Measurements from ENCODE around the gene HSPA12A. TPM values are rescaled to one million over a fixed set of nuclear protein-coding genes. Genes with fewer than 3 reads are reported as not detected.

The HSPA12A gene
- polyA plus RNA-seq, 1 experiment, result 20.5 TPM

- CTCF ChIA-PET, result no interaction called here
- TF ChIP-seq CTCF (IDR thresholded peaks at IDR 0.05; ENCODE audit: low read depth, low read length), result no peak
- Histone ChIP-seq H3K9me3 (ENCODE audit: control insufficient read depth, insufficient read depth, low read length) (no peaks in the 10 kb centered on the region), H3K4me3 (ENCODE audit: low read depth, low read length) (no peak overlapping the region), H3K27ac (ENCODE audit: low read depth, low read length) (no peak overlapping the region), H3K27me3 (ENCODE audit: control insufficient read depth, insufficient read depth, low read length) (peaks cover 2% of the 10 kb centered on the region)
- POLR2A ChIA-PET, result no interaction called here
- no peak for DNase-seq (ENCODE audit: low read depth, low spot score)
Measured at GRCh38 chr10:116648903-116649302, 93.5 kb downstream of the HSPA12A start.

- CTCF ChIA-PET, result no interaction called here
- POLR2A ChIA-PET, result no interaction called here
- H3K27me3 ChIP-seq (ENCODE audit: control insufficient read depth, insufficient read depth, low read length), result peaks cover 2% of the 10 kb centered on the region
- no peak for TF ChIP-seq CTCF (IDR thresholded peaks at IDR 0.05; ENCODE audit: low read depth, low read length)
- no peak overlapping the region for H3K4me3 ChIP-seq (ENCODE audit: low read depth, low read length)
- H3K27ac ChIP-seq (ENCODE audit: low read depth, low read length), result no peak overlapping the region
- no peak for DNase-seq (ENCODE audit: low read depth, low spot score)
- no peaks in the 10 kb centered on the region for H3K9me3 ChIP-seq (ENCODE audit: control insufficient read depth, insufficient read depth, low read length)
Measured at GRCh38 chr10:116646502-116646901, 95.9 kb downstream of the HSPA12A start.

DNA sequence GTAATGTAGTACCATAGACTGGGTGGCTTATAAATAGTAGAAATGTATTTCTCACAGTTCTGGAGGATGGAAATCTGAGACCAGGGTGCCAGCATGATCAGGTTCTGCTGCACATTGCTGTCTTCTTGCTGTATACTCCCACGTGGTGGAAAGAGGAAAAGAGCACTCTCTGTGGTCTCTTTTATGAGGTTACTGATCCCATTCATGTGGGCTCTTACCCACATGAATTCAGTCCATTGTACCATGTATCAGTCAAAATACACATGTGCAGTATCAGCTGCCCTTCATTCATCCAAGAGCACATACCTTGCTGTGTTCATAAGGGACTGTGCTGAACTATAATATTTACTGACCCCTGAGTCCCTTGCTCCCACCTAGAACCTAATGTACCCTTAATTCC, 104.5 kb downstream of the HSPA12A start:
- H3K9me3 ChIP-seq (ENCODE audit: control insufficient read depth, insufficient read depth, low read length), result no peaks in the 10 kb centered on the region
- POLR2A ChIA-PET, result no interaction called here
- H3K27ac ChIP-seq (ENCODE audit: low read depth, low read length), result no peak overlapping the region
- H3K27me3 ChIP-seq (ENCODE audit: control insufficient read depth, insufficient read depth, low read length), result no peaks in the 10 kb centered on the region
- no peak overlapping the region for H3K4me3 ChIP-seq (ENCODE audit: low read depth, low read length)
- TF ChIP-seq CTCF (IDR thresholded peaks at IDR 0.05; ENCODE audit: low read depth, low read length), result no peak
- DNase-seq (ENCODE audit: low read depth, low spot score), result no peak
- CTCF ChIA-PET, result no interaction called here

DNA sequence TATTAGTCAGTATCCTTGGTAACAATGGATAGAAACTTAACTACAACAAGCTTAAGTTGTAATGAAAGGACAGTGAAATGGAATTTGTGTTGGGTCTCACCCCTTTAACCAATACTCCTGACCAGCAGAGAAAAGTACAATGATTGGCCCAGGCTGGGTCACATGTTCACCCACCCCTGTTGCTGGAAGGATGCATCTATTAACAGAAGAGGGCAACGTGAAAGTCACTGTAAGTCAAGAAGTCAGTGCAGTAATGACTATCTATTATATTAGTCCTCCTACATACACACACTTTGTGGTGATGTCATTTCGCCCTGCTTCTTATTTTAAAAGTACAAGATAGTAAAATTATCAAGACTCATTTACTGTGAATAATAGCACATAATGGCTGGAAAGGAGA, 105.4 kb downstream of the HSPA12A start:
- no peaks in the 10 kb centered on the region for H3K27me3 ChIP-seq (ENCODE audit: control insufficient read depth, insufficient read depth, low read length)
- CTCF ChIA-PET, result no interaction called here
- H3K9me3 ChIP-seq (ENCODE audit: control insufficient read depth, insufficient read depth, low read length), result no peaks in the 10 kb centered on the region
- no peak overlapping the region for H3K4me3 ChIP-seq (ENCODE audit: low read depth, low read length)
- DNase-seq (ENCODE audit: low read depth, low spot score), result no peak
- TF ChIP-seq CTCF (IDR thresholded peaks at IDR 0.05; ENCODE audit: low read depth, low read length), result no peak
- no peak overlapping the region for H3K27ac ChIP-seq (ENCODE audit: low read depth, low read length)
- POLR2A ChIA-PET, result no interaction called here

DNA sequence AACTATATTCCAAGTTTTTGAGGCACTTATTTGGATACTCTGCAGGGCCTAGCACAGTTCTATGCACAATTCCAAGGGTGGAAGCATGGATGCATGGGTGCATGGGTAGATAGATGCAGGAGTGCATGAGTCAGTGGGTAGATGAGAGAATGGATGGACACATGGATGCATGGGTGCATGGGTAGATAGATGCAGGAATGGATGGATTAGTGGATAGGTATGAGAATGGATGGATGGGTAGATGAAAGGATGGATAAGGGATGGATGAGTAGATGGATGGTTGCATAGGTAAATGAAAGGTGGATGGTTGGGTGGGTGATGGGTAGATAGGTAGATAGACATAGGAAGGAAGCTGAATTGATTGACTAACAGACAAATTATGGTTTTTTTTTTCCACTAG, 106.0 kb downstream of the HSPA12A start:
- Histone ChIP-seq H3K27ac (ENCODE audit: low read depth, low read length) (no peak overlapping the region), H3K4me3 (ENCODE audit: low read depth, low read length) (no peak overlapping the region), H3K27me3 (ENCODE audit: control insufficient read depth, insufficient read depth, low read length) (no peaks in the 10 kb centered on the region), H3K9me3 (ENCODE audit: control insufficient read depth, insufficient read depth, low read length) (no peaks in the 10 kb centered on the region)
- no peak for DNase-seq (ENCODE audit: low read depth, low spot score)
- no peak for TF ChIP-seq CTCF (IDR thresholded peaks at IDR 0.05; ENCODE audit: low read depth, low read length)
- ChIA-PET CTCF (no interaction called here), POLR2A (no interaction called here)
